ENCODE measurements around the gene SIK1.
"Not testable (repeated sequence)": the region's sequence is repeated elsewhere in the genome, so short reads cannot be mapped to it uniquely, and the experiment has no call there.

GRCh38 chr21:43447353-43447977, 20.5 kb upstream of the SIK1 start:
- not testable (repeated sequence) for TF ChIP-seq JUN (CRISPR knock-in tag; IDR thresholded peaks at IDR 0.05); ZBTB21 (CRISPR knock-in tag; IDR thresholded peaks at IDR 0.05; ENCODE audit: borderline replicate concordance); ATF2 (CRISPR knock-in tag; IDR thresholded peaks at IDR 0.05; ENCODE audit: borderline replicate concordance, low read depth)

Measured in WTC11 (cell line).